OCI-LY1 (cell line): ENCODE measurements around the gene ULK3.
A peak's percentile ranks its signal among the peaks of the same experiment; 100 is the strongest.

Experiments used
- H2AFZ ChIP-seq: fragments of 200-600 bp; sonication (generic), shearing (Covaris generic); 2 replicates; pipeline ENCODE4 v1.6.0; 2014; ENCODE audit warnings: antibody characterized with exemption, mild to moderate bottlenecking, low read length
- H3F3A ChIP-seq: fragments of 200-600 bp; sonication (generic), shearing (Covaris generic); 2 replicates; pipeline ENCODE4 v1.6.0; 2014; ENCODE audit warnings: mild to moderate bottlenecking, antibody characterized with exemption, low read length, moderate library complexity; ENCODE audit not compliant: insufficient read depth
- H3K27ac ChIP-seq: fragments of 200-600 bp; sonication (generic); 2 replicates; pipeline ENCODE4 v1.5.1; 2014; ENCODE audit warnings: low read length, mixed run types, mild to moderate bottlenecking, low read depth; ENCODE audit not compliant: poor library complexity, severe bottlenecking
- H3K27me3 ChIP-seq: fragments of 200-600 bp; sonication (generic); 2 replicates; pipeline ENCODE4 v1.6.0; 2014; ENCODE audit warnings: antibody characterized with exemption, mild to moderate bottlenecking, low read length, moderate library complexity; ENCODE audit not compliant: insufficient read depth
- H3K36me3 ChIP-seq: fragments of 200-600 bp; sonication (generic); 2 replicates; pipeline ENCODE4 v1.6.1; 2014; ENCODE audit warnings: mild to moderate bottlenecking, antibody characterized with exemption, low read length, moderate library complexity, mixed read lengths; ENCODE audit not compliant: insufficient read depth
- H3K4me1 ChIP-seq: fragments of 200-600 bp; sonication (generic); 2 replicates; pipeline ENCODE4 v1.5.1; 2014; ENCODE audit warnings: mild to moderate bottlenecking, low read length, moderate library complexity; ENCODE audit not compliant: insufficient read depth, severe bottlenecking
- H3K4me2 ChIP-seq: fragments of 200-600 bp; sonication (generic), shearing (Covaris generic); 2 replicates; pipeline ENCODE4 v1.6.1; 2014; ENCODE audit warnings: low read length
- H3K4me3 ChIP-seq: fragments of 200-600 bp; sonication (generic); 2 replicates; pipeline ENCODE4 v1.5.1; 2014; ENCODE audit warnings: low read length, low read depth, mild to moderate bottlenecking, mixed read lengths; ENCODE audit not compliant: poor library complexity, severe bottlenecking
- H3K79me2 ChIP-seq: fragments of 200-600 bp; shearing (Covaris generic); 2 replicates; pipeline ENCODE4 v1.6.1; 2016; ENCODE audit warnings: mixed run types, low read length, mixed read lengths; ENCODE audit not compliant: insufficient read depth
- H3K9ac ChIP-seq: fragments of 200-600 bp; sonication (generic), shearing (Covaris generic); 2 replicates; pipeline ENCODE4 v1.6.1; 2014; ENCODE audit warnings: mild to moderate bottlenecking, low read length, mixed read lengths
- H3K9me2 ChIP-seq: fragments of 200-600 bp; sonication (generic), shearing (Covaris generic); 2 replicates; pipeline ENCODE4 v1.6.1; 2014; ENCODE audit warnings: low read depth, mild to moderate bottlenecking, low read length, mixed read lengths
- H3K9me3 ChIP-seq: fragments of 200-600 bp; shearing (Covaris generic); 2 replicates; pipeline ENCODE4 v1.6.1; 2014; ENCODE audit warnings: low read length, mixed read lengths
- H4K20me1 ChIP-seq: fragments of 200-600 bp; sonication (generic), shearing (Covaris generic); 2 replicates; pipeline ENCODE4 v1.6.0; 2016; ENCODE audit warnings: mild to moderate bottlenecking, low read length; ENCODE audit not compliant: insufficient read depth
- EZH2 ChIP-seq: fragments of 200-600 bp; sonication (generic), shearing (Covaris generic); IDR thresholded peaks from 2 replicates; pipeline ENCODE4 v1.8.0; 2017; ENCODE audit warnings: borderline replicate concordance, mixed run types, mild to moderate bottlenecking, antibody characterized with exemption, low read length, moderate library complexity, mixed read lengths
- TF ChIP-seq, protein P1 (sequence below): fragments of 200-600 bp; sonication (generic), shearing (Covaris generic); IDR thresholded peaks from 2 replicates; pipeline ENCODE4 v1.5.1; 2017; ENCODE audit warnings: mild to moderate bottlenecking, antibody characterized with exemption, low read length, moderate library complexity, mixed read lengths

The ULK3 gene

DNA sequence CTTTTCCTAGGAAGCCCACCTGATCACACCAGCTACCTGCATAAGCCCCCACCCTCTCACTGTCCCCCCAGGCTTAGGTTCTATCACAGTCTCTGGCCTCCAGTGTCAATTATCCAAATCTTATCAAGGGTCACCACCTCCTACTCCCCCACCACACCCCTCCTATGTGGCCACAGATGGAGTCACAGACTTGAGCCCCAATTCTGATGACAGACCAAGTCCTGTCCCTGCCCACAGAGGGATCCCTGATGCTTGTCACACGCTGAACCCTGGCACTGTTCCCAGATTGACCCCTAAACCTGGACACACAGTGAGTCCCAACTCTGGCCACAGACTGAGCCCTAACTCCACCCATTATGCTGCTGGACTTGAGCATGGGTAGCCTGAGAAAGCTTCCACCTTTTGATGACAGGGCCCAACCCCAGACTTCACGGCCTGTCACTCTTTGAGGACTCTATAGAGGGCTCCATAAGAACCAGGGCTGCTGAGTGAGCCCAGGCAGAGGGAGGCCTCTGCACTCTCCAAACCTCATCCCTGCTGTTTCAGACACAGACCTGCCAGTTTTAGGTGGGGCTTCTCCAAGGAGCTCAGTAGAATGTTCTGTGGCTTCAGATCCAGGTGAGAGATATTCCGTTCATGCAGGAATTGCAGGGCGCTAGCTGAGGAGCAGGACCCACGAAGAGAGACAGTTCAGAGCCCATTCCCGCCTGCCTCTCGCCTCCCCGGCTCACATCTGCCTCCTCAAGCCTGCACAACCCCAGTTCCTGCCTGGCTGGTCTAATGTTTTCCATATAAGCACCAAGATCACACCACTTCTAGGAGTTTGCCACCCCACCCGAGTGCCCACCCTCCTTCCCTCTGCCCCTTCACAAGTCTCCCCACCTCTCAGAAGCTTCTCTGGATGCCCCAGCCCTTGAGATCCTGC is 1.8 kb downstream of the ULK3 start:
- no peak overlapping the region for H3K27ac ChIP-seq
- H2AFZ ChIP-seq = no peak overlapping the region
- no peaks in the 10 kb centered on the region for H3K9me3 ChIP-seq
- H3K9ac ChIP-seq = peak overlapping the region; percentile 82; the same call in 1 of the 2 replicates
- peak overlapping the region; percentile 78 for H3K4me3 ChIP-seq
- H3K79me2 ChIP-seq = no peaks in the 10 kb centered on the region
- H3K36me3 ChIP-seq = peaks cover 27% of the 10 kb centered on the region; the same call in 1 of the 2 replicates
- TF ChIP-seq, protein P1, sequence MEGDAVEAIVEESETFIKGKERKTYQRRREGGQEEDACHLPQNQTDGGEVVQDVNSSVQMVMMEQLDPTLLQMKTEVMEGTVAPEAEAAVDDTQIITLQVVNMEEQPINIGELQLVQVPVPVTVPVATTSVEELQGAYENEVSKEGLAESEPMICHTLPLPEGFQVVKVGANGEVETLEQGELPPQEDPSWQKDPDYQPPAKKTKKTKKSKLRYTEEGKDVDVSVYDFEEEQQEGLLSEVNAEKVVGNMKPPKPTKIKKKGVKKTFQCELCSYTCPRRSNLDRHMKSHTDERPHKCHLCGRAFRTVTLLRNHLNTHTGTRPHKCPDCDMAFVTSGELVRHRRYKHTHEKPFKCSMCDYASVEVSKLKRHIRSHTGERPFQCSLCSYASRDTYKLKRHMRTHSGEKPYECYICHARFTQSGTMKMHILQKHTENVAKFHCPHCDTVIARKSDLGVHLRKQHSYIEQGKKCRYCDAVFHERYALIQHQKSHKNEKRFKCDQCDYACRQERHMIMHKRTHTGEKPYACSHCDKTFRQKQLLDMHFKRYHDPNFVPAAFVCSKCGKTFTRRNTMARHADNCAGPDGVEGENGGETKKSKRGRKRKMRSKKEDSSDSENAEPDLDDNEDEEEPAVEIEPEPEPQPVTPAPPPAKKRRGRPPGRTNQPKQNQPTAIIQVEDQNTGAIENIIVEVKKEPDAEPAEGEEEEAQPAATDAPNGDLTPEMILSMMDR = no peak
- no peak for TF ChIP-seq EZH2
- peak overlapping the region; percentile 73 for H3K4me2 ChIP-seq
- no peaks in the 10 kb centered on the region for H4K20me1 ChIP-seq
- H3K9me2 ChIP-seq = no peaks in the 10 kb centered on the region
- H3K27me3 ChIP-seq = no peaks in the 10 kb centered on the region
- peaks cover 51% of the 10 kb centered on the region for H3K4me1 ChIP-seq
- H3F3A ChIP-seq = no peaks in the 10 kb centered on the region

DNA sequence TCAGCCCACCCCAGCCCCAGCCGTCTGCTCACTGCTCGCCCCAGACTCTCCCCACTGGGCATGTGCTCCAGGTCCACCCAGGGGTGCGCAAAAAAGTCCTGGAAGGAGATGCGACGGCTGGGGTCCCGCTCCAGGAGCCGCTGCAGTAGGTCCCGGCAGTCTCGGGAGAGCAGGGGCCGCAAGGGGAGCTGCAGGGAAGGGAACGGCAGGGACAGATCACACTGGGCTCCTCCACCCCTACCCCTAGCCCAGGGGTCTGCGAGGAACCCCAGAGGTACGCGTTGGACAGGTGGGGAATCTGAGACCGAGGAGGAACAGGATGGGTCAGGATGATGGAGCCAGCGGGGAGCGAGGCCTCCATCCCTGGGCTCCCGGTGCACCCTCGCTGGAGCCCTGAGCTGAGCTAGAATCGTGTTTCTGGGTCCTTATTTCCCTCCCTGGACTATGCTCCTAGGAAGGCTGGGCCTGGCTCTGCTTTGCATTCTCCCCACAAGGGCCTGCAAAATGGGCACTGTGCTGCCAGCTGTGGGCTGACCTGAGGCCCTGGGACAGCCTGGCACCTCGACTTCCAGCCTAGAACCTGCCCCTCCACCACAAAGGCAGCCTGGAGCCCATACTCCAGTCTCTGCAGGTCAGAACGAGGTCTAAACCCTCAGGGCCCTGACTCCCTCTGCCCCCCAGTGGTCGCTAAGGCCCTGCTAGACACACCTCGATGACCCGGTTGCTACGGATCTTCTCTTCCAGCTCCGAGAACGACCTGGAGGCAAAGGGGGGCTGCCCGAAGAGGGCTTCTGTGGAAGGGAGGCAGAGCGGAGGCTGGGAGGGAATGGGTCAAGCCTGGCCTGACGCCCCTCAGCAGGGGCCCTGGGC is 3.2 kb downstream of the ULK3 start:
- H3K9ac ChIP-seq = peak overlapping the region; percentile 17; the same call in 1 of the 2 replicates
- no peak overlapping the region for H3K4me3 ChIP-seq
- H3K9me3 ChIP-seq = no peaks in the 10 kb centered on the region
- no peaks in the 10 kb centered on the region for H3K27me3 ChIP-seq
- peaks cover 42% of the 10 kb centered on the region for H3K4me1 ChIP-seq
- peaks cover 27% of the 10 kb centered on the region; the same call in 1 of the 2 replicates for H3K36me3 ChIP-seq
- H3K9me2 ChIP-seq = no peaks in the 10 kb centered on the region
- H3F3A ChIP-seq = no peaks in the 10 kb centered on the region
- H3K79me2 ChIP-seq = no peaks in the 10 kb centered on the region
- no peak overlapping the region for H3K27ac ChIP-seq
- no peaks in the 10 kb centered on the region for H4K20me1 ChIP-seq
- H2AFZ ChIP-seq = no peak overlapping the region
- TF ChIP-seq, protein P1 = peak; percentile 50
- TF ChIP-seq EZH2 = no peak
- no peak overlapping the region; the same call in 1 of the 2 replicates for H3K4me2 ChIP-seq

GRCh38 chr15:74838746-74839525 is 4.0 kb downstream of the ULK3 start:
- H3K27ac ChIP-seq = no peak overlapping the region
- peaks cover 20% of the 10 kb centered on the region; the same call in 1 of the 2 replicates for H3K36me3 ChIP-seq
- H3K27me3 ChIP-seq = no peaks in the 10 kb centered on the region
- TF ChIP-seq EZH2 = no peak
- TF ChIP-seq, protein P1 = no peak
- no peaks in the 10 kb centered on the region for H3K79me2 ChIP-seq
- no peak overlapping the region for H3K9ac ChIP-seq
- no peak overlapping the region for H2AFZ ChIP-seq
- H3K9me2 ChIP-seq = no peaks in the 10 kb centered on the region
- H3K4me3 ChIP-seq = no peak overlapping the region
- H3K4me2 ChIP-seq = no peak overlapping the region
- H3K4me1 ChIP-seq = peaks cover 34% of the 10 kb centered on the region
- H3F3A ChIP-seq = no peaks in the 10 kb centered on the region
- no peaks in the 10 kb centered on the region for H3K9me3 ChIP-seq
- H4K20me1 ChIP-seq = no peaks in the 10 kb centered on the region
